HFFc6 (cell line): Measurements from ENCODE around the gene MZT2A. TPM values are rescaled to one million over a fixed set of nuclear protein-coding genes. Genes with fewer than 3 reads are reported as not detected.
"Not testable (repeated sequence)": the region's sequence is repeated elsewhere in the genome, so short reads cannot be mapped to it uniquely, and the experiment has no call there.

Experiments
- DNase-seq: peaks from one replicate; pipeline ENCODE4 v3.0.0-alpha.2; 2018
- H3K27ac Mint-ChIP-seq: 2 replicates; pipeline ENCODE4 v1.8.0; 2020; ENCODE audit warnings: mild to moderate bottlenecking, mixed read lengths
- H3K27me3 Mint-ChIP-seq: 2 replicates; pipeline ENCODE4 v1.8.0; 2021; ENCODE audit warnings: mild to moderate bottlenecking, moderate library complexity, mixed read lengths; ENCODE audit not compliant: insufficient read depth
- H3K36me3 Mint-ChIP-seq: 2 replicates; pipeline ENCODE4 v1.8.0; 2021; ENCODE audit warnings: low read depth, mixed read lengths
- H3K4me1 Mint-ChIP-seq: 2 replicates; pipeline ENCODE4 v1.8.0; 2020; ENCODE audit warnings: low read depth, mixed read lengths
- H3K4me3 Mint-ChIP-seq: 2 replicates; pipeline ENCODE4 v1.8.0; 2020; ENCODE audit warnings: mild to moderate bottlenecking, moderate library complexity, mixed read lengths
- H3K9me3 Mint-ChIP-seq: 2 replicates; pipeline ENCODE4 v1.8.0; 2020; ENCODE audit warnings: mild to moderate bottlenecking, mixed read lengths
- microRNA-seq: library from miRNA; unstranded; fragments of <30 nt; microRNA quantifications from one replicate; pipeline ENCODE4, GENCODE V29; 2019
- total RNA-seq, 6 experiments: library from RNA; stranded (reverse); fragmentation: NEBNext Ultra II Directional; extraction: Animal tissue kit (Norgen Biotek cat#: 25700); gene quantifications; 2 replicates in 1 of 6; 3 replicates in 5 of 6; pipeline ENCODE4 v1.2.3, GENCODE V29; 2021
- TF ChIP-seq, protein P1 (sequence below): fragments of 200-600 bp; sonication (generic); IDR thresholded peaks from 2 replicates; pipeline ENCODE4 v1.5.0; 2021; ENCODE audit warnings: antibody characterized with exemption, mild to moderate bottlenecking

MZT2A gene
- total RNA-seq, 6 experiments from 2014 or later: 82.2 to 109 (median 95.8) TPM

DNA sequence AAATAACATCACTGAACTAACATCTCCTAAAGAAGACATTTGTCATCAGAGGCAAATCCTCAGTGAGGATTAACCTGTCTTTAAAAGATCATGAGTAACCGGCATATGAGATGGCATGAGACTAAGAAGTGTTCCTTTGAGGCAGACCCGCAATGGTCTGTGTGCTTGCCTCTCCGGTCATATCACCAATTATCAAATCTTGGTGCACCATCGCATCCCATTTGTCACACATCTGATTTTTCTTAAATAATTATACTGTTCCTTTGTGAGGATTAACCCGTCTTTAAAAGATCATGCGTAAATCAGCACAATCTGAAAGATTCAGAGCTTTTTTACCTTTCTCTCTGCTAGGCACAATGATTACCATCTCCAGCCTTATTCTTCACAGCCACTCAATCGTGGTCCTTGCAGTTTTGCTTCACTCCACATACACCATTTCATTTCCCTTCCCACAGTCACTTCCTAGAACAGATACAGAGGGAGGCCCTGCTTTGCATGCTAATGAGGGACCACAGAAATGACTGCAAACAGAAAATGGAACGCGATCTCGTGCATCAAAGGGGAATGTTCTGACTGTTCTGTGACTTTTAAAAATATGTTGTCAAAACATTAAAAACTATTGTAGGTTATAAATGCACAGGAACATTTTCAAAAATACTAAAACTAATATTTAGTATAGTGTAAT, 40.8 kb downstream of the MZT2A start:
- not testable (repeated sequence) for H3K4me3 Mint-ChIP-seq, H3K36me3 Mint-ChIP-seq, H3K27me3 Mint-ChIP-seq, H3K9me3 Mint-ChIP-seq, H3K27ac Mint-ChIP-seq, DNase-seq, H3K4me1 Mint-ChIP-seq

DNA sequence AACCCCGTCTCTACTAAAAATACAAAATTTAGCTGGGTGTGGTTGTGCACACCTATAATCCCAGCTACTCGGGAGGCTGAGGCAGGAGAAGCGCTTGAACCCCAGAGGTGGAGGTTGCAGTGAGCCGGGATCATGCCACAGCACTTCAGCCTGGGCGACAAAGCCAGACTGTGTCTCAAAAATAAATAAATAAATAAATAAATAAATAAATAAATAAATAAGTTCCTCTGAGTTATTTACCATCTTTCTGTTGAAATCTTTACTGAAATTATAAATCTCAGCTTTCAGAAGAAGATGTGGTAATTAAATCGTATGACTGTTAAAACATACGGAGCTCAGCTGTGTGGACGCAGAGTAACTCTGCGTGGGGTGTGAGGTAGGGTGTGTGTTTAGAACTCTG, 44.2 kb downstream of the MZT2A start:
- not testable (repeated sequence) for H3K27me3 Mint-ChIP-seq, H3K4me3 Mint-ChIP-seq, H3K9me3 Mint-ChIP-seq, DNase-seq, H3K36me3 Mint-ChIP-seq, H3K4me1 Mint-ChIP-seq, H3K27ac Mint-ChIP-seq

GRCh38 chr2:131445896-131446295, 46.3 kb downstream of the MZT2A start:
- no peak for DNase-seq
- Mint-ChIP-seq H3K27me3 (peaks cover 4% of the 10 kb centered on the region), H3K9me3 (no peaks in the 10 kb centered on the region), H3K4me3 (no peak overlapping the region), H3K27ac (no peak overlapping the region), H3K36me3 (no peaks in the 10 kb centered on the region), H3K4me1 (no peaks in the 10 kb centered on the region)
- TF ChIP-seq, protein P1, sequence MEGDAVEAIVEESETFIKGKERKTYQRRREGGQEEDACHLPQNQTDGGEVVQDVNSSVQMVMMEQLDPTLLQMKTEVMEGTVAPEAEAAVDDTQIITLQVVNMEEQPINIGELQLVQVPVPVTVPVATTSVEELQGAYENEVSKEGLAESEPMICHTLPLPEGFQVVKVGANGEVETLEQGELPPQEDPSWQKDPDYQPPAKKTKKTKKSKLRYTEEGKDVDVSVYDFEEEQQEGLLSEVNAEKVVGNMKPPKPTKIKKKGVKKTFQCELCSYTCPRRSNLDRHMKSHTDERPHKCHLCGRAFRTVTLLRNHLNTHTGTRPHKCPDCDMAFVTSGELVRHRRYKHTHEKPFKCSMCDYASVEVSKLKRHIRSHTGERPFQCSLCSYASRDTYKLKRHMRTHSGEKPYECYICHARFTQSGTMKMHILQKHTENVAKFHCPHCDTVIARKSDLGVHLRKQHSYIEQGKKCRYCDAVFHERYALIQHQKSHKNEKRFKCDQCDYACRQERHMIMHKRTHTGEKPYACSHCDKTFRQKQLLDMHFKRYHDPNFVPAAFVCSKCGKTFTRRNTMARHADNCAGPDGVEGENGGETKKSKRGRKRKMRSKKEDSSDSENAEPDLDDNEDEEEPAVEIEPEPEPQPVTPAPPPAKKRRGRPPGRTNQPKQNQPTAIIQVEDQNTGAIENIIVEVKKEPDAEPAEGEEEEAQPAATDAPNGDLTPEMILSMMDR: no peak

GRCh38 chr2:131445515-131445797, 46.7 kb downstream of the MZT2A start:
- H3K27ac Mint-ChIP-seq, H3K9me3 Mint-ChIP-seq, H3K4me3 Mint-ChIP-seq, H3K27me3 Mint-ChIP-seq, H3K4me1 Mint-ChIP-seq, DNase-seq, H3K36me3 Mint-ChIP-seq: not testable (repeated sequence)

DNA sequence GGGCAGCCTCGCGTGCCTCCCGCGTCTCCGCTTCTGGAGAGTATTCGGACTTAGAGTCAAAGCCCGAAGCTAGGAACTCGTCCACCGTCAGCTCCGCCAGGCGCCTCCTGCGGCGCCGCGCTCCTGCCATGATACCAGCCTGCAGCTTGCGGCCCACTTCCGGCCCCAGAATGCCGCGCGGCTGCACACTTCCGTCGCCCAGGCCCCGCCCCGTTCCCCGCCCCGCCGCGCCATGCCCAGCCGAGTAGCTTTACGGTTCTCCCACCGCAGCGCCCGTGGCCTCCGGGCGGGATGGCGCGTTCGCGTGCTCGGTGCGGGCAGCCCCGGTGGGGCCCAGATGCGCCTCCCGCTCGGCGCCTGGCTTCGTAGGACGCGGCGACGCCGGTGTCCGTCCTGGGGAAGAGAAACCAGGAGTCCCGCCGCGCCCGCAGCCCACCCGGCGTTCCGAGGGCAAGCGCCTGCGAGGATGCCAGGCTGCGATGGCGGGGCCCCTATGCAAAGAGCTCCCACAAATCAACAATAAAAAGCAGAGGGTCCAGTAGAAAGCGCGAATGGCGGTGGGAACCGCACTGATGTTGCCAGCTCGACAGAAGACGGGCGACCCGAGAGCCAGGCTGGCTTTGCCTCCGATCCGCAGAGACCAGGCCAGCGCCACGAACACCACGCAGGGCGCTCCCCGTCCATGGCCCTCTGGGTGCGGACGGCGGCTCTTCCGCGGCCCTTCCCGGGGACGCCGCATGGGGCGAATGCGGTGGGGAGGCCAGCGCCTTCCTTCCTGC, 47.3 kb downstream of the MZT2A start:
- H3K4me1 Mint-ChIP-seq, H3K27ac Mint-ChIP-seq, DNase-seq, H3K36me3 Mint-ChIP-seq, H3K27me3 Mint-ChIP-seq, H3K9me3 Mint-ChIP-seq, H3K4me3 Mint-ChIP-seq: not testable (repeated sequence)

- H3K36me3 Mint-ChIP-seq, H3K4me3 Mint-ChIP-seq, H3K27ac Mint-ChIP-seq, H3K27me3 Mint-ChIP-seq, H3K4me1 Mint-ChIP-seq, DNase-seq, H3K9me3 Mint-ChIP-seq: not testable (repeated sequence)
These were observed 51.3 kb downstream of the MZT2A start for GRCh38 chr2:131440742-131441468.

Small RNA genes lying within 50 kb of the gene (microRNA-seq; reads per million reads assigned to microRNA genes)
- gene MIR4784: not detected

Other genes starting within 250 kb of the MZT2A start
- under 1 TPM in 3 of 6 experiments, not detected in 3; 0.07 to 0.13 (median 0.10) TPM for gene RAB6D, start 128.2 kb downstream of the MZT2A start, total RNA-seq
- not detected for gene TUBA3D, start 16.3 kb downstream of the MZT2A start, total RNA-seq
- 1 to 10 TPM; 5.6 to 8.2 (median 7.3) TPM for gene CCDC74A, start 35.5 kb upstream of the MZT2A start, total RNA-seq